ENCODE results near the gene USP34.

USP34 gene

DNA sequence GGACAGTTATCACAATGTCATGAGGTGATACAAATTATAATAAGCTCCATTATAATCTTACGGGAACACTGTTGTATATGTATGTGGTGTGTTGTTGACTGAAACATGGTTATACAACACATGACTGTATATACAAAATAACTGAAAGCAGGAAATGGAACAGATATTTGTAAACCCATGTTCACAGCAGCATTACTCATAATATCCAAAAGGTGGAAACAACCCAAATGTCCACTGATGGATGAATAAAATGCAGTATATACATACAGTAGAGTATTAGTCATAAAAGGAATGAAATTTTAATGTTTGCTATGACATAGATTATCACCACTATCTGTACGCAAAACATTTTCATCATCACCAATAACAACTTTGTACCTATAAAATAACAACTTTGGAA is 107.3 kb downstream of the USP34 start:
- no peaks in the 10 kb centered on the region for H3K9me3 ChIP-seq (ENCODE audit: control insufficient read depth, low read length)
- DNase-seq (ENCODE audit: low read depth): no peak
- no peak overlapping the region for H3K9ac ChIP-seq (ENCODE audit: low read length)
- no peak overlapping the region for H3K4me3 ChIP-seq (ENCODE audit: low read length)
- H3K27me3 ChIP-seq (replicated peaks; ENCODE audit: control insufficient read depth, insufficient read depth, low read length): no peaks in the 10 kb centered on the region
- H3K36me3 ChIP-seq (ENCODE audit: control insufficient read depth, insufficient read depth, low read length, severe bottlenecking): peaks cover 31% of the 10 kb centered on the region
- H3K4me1 ChIP-seq (ENCODE audit: control insufficient read depth, insufficient read depth, low read length): peaks cover 4% of the 10 kb centered on the region

GRCh38 chr2:61362873-61363272 is 108.0 kb downstream of the USP34 start:
- no peak for DNase-seq (ENCODE audit: low read depth)
- Histone ChIP-seq H3K4me1 (ENCODE audit: control insufficient read depth, insufficient read depth, low read length) (peaks cover 4% of the 10 kb centered on the region), H3K4me3 (ENCODE audit: low read length) (no peak overlapping the region), H3K27me3 (replicated peaks; ENCODE audit: control insufficient read depth, insufficient read depth, low read length) (no peaks in the 10 kb centered on the region), H3K36me3 (ENCODE audit: control insufficient read depth, insufficient read depth, low read length, severe bottlenecking) (peaks cover 26% of the 10 kb centered on the region), H3K9ac (ENCODE audit: low read length) (no peak overlapping the region), H3K9me3 (ENCODE audit: control insufficient read depth, low read length) (no peaks in the 10 kb centered on the region)

- H3K9ac ChIP-seq (ENCODE audit: low read length): no peak overlapping the region
- DNase-seq (ENCODE audit: low read depth): no peak
- H3K27me3 ChIP-seq (replicated peaks; ENCODE audit: control insufficient read depth, insufficient read depth, low read length): no peaks in the 10 kb centered on the region
- peaks cover 21% of the 10 kb centered on the region for H3K4me1 ChIP-seq (ENCODE audit: control insufficient read depth, insufficient read depth, low read length)
- H3K36me3 ChIP-seq (ENCODE audit: control insufficient read depth, insufficient read depth, low read length, severe bottlenecking): peaks cover 12% of the 10 kb centered on the region
- H3K9me3 ChIP-seq (ENCODE audit: control insufficient read depth, low read length): no peaks in the 10 kb centered on the region
- no peak overlapping the region for H3K4me3 ChIP-seq (ENCODE audit: low read length)
These were observed 109.8 kb downstream of the USP34 start for GRCh38 chr2:61361068-61361467.

GRCh38 chr2:61359058-61359457 is 111.8 kb downstream of the USP34 start:
- H3K4me3 ChIP-seq (ENCODE audit: low read length): no peak overlapping the region

DNA sequence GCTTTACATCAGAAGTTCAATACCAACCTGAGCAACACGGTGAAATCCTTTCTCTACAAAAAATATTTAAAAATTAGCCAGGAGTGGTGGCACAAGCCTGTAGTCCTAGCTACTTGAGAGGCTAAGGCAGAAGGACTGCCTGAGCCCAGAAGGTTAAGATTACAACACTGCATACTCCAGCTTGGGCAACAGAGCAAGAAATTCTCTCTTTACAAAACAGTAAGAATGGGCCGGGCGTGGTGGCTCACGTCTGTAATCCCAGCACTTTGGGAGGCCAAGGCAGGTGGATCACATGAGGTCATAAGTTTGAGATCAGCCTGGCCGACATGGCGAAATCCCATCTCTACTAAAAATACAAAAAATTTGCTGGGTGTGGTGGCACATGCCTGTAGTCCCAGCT is 113.2 kb downstream of the USP34 start:
- H3K4me1 ChIP-seq (ENCODE audit: control insufficient read depth, insufficient read depth, low read length): peaks cover 27% of the 10 kb centered on the region
- H3K9ac ChIP-seq (ENCODE audit: low read length): peak overlapping the region; percentile 76
- peak; percentile 13 for DNase-seq (ENCODE audit: low read depth)

More at GRCh38 chr2:61359058-61359457, 111.8 kb downstream of the USP34 start:
- Histone ChIP-seq H3K27me3 (replicated peaks; ENCODE audit: control insufficient read depth, insufficient read depth, low read length) (no peaks in the 10 kb centered on the region), H3K9ac (ENCODE audit: low read length) (no peak overlapping the region), H3K9me3 (ENCODE audit: control insufficient read depth, low read length) (peaks cover 4% of the 10 kb centered on the region), H3K4me1 (ENCODE audit: control insufficient read depth, insufficient read depth, low read length) (peaks cover 27% of the 10 kb centered on the region), H3K36me3 (ENCODE audit: control insufficient read depth, insufficient read depth, low read length, severe bottlenecking) (peaks cover 18% of the 10 kb centered on the region)
- DNase-seq (ENCODE audit: low read depth): no peak

GRCh38 chr2:61356958-61357350 is 113.9 kb downstream of the USP34 start:
- Histone ChIP-seq H3K4me3 (ENCODE audit: low read length) (peak overlapping the region; percentile 76), H3K4me1 (ENCODE audit: control insufficient read depth, insufficient read depth, low read length) (peaks cover 27% of the 10 kb centered on the region), H3K36me3 (ENCODE audit: control insufficient read depth, insufficient read depth, low read length, severe bottlenecking) (peaks cover 15% of the 10 kb centered on the region), H3K9ac (ENCODE audit: low read length) (peak overlapping the region; percentile 76), H3K27me3 (replicated peaks; ENCODE audit: control insufficient read depth, insufficient read depth, low read length) (no peaks in the 10 kb centered on the region), H3K9me3 (ENCODE audit: control insufficient read depth, low read length) (peaks cover 15% of the 10 kb centered on the region)
- DNase-seq (ENCODE audit: low read depth): peak; percentile 52

More for the DNA sequence above, 113.2 kb downstream of the USP34 start:
- peaks cover 14% of the 10 kb centered on the region for H3K9me3 ChIP-seq (ENCODE audit: control insufficient read depth, low read length)
- no peak overlapping the region for H3K4me3 ChIP-seq (ENCODE audit: low read length)
- H3K36me3 ChIP-seq (ENCODE audit: control insufficient read depth, insufficient read depth, low read length, severe bottlenecking): peaks cover 15% of the 10 kb centered on the region
- no peaks in the 10 kb centered on the region for H3K27me3 ChIP-seq (replicated peaks; ENCODE audit: control insufficient read depth, insufficient read depth, low read length)

DNA sequence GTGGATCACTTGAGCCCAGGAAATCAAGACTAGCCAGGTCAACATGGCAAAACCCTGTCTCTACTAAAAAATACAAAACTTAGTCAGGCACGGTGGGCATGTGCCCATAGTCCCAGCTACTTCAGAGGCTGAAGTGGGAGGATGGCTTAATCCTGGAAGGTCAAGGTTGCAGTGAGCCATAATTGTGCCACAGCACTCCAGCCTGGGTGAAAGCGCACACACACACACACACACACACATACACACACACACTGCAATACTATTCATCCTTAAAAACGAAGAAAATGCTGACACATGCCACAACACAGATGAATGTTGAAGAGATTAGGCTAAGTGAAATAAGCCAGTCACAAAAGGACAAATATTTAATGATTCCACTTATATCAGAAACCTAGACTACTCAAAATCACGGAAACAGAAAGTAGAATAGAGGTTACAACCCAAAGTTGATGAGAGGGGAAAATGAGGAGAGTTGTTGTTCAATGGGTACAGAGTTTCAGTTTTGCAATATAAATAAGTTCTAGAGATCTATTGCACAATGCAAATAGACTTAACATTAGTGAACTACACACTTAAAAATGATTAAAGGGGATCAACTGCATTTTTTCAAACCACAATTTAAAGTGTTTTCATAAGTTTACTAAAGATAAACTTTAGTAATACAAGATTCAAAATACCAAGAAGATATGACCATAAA is 114.5 kb downstream of the USP34 start:
- DNase-seq (ENCODE audit: low read depth): peak; percentile 65
- peaks cover 19% of the 10 kb centered on the region for H3K36me3 ChIP-seq (ENCODE audit: control insufficient read depth, insufficient read depth, low read length, severe bottlenecking)

GRCh38 chr2:61354543-61355197 is 116.2 kb downstream of the USP34 start:
- DNase-seq (ENCODE audit: low read depth): no peak
- no peak overlapping the region for H3K9ac ChIP-seq (ENCODE audit: low read length)
- H3K9me3 ChIP-seq (ENCODE audit: control insufficient read depth, low read length): peaks cover 15% of the 10 kb centered on the region
- no peak overlapping the region for H3K4me3 ChIP-seq (ENCODE audit: low read length)
- peaks cover 25% of the 10 kb centered on the region for H3K36me3 ChIP-seq (ENCODE audit: control insufficient read depth, insufficient read depth, low read length, severe bottlenecking)
- H3K4me1 ChIP-seq (ENCODE audit: control insufficient read depth, insufficient read depth, low read length): peaks cover 27% of the 10 kb centered on the region
- H3K27me3 ChIP-seq (replicated peaks; ENCODE audit: control insufficient read depth, insufficient read depth, low read length): no peaks in the 10 kb centered on the region

More for the DNA sequence above, 114.5 kb downstream of the USP34 start:
- Histone ChIP-seq H3K4me1 (ENCODE audit: control insufficient read depth, insufficient read depth, low read length) (peaks cover 27% of the 10 kb centered on the region), H3K9ac (ENCODE audit: low read length) (peak overlapping the region; percentile 76), H3K4me3 (ENCODE audit: low read length) (peak overlapping the region; percentile 76), H3K27me3 (replicated peaks; ENCODE audit: control insufficient read depth, insufficient read depth, low read length) (no peaks in the 10 kb centered on the region), H3K9me3 (ENCODE audit: control insufficient read depth, low read length) (peaks cover 15% of the 10 kb centered on the region)

DNA sequence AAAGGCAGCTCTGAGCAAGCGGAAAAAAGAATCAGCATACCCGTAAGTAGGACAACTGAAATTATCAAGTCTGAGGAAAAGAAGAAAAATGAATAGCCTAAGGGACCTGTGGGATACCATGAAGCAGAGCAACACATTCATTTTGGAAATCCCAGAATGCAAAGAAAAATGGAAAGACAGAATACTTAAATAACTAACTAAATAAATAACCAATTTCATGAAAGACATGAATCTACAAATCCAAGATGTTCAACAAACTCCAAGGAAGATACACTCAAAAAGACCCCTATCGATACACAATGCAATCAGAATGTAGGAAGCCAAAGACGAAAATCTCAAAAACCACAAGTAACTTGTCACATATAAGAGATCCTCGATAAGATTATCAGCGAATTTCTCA is 117.0 kb downstream of the USP34 start:
- DNase-seq (ENCODE audit: low read depth): no peak
- H3K9me3 ChIP-seq (ENCODE audit: control insufficient read depth, low read length): peaks cover 15% of the 10 kb centered on the region
- no peaks in the 10 kb centered on the region for H3K27me3 ChIP-seq (replicated peaks; ENCODE audit: control insufficient read depth, insufficient read depth, low read length)
- H3K4me3 ChIP-seq (ENCODE audit: low read length): peak overlapping the region; percentile 34
- H3K9ac ChIP-seq (ENCODE audit: low read length): no peak overlapping the region
- H3K4me1 ChIP-seq (ENCODE audit: control insufficient read depth, insufficient read depth, low read length): peaks cover 27% of the 10 kb centered on the region
- H3K36me3 ChIP-seq (ENCODE audit: control insufficient read depth, insufficient read depth, low read length, severe bottlenecking): peaks cover 33% of the 10 kb centered on the region

GRCh38 chr2:61350777-61351176 is 120.1 kb downstream of the USP34 start:
- H3K4me3 ChIP-seq (ENCODE audit: low read length): no peak overlapping the region
- H3K4me1 ChIP-seq (ENCODE audit: control insufficient read depth, insufficient read depth, low read length): peaks cover 7% of the 10 kb centered on the region
- H3K36me3 ChIP-seq (ENCODE audit: control insufficient read depth, insufficient read depth, low read length, severe bottlenecking): peaks cover 61% of the 10 kb centered on the region
- DNase-seq (ENCODE audit: low read depth): no peak
- H3K9ac ChIP-seq (ENCODE audit: low read length): no peak overlapping the region
- peaks cover 15% of the 10 kb centered on the region for H3K9me3 ChIP-seq (ENCODE audit: control insufficient read depth, low read length)
- H3K27me3 ChIP-seq (replicated peaks; ENCODE audit: control insufficient read depth, insufficient read depth, low read length): no peaks in the 10 kb centered on the region

GRCh38 chr2:61343141-61343540 is 127.7 kb downstream of the USP34 start:
- DNase-seq (ENCODE audit: low read depth): no peak
- Histone ChIP-seq H3K36me3 (ENCODE audit: control insufficient read depth, insufficient read depth, low read length, severe bottlenecking) (peaks cover 88% of the 10 kb centered on the region), H3K4me3 (ENCODE audit: low read length) (no peak overlapping the region), H3K27me3 (replicated peaks; ENCODE audit: control insufficient read depth, insufficient read depth, low read length) (no peaks in the 10 kb centered on the region), H3K9me3 (ENCODE audit: control insufficient read depth, low read length) (no peaks in the 10 kb centered on the region), H3K4me1 (ENCODE audit: control insufficient read depth, insufficient read depth, low read length) (no peaks in the 10 kb centered on the region), H3K9ac (ENCODE audit: low read length) (no peak overlapping the region)
